Astrocyte (in vitro differentiated cells and primary cell): ENCODE data around the gene TMEM50A.
"Not testable (repeated sequence)": the region's sequence is repeated elsewhere in the genome, so short reads cannot be mapped to it uniquely, and the experiment has no call there.

Source experiments
- EZH2 ChIP-seq: IDR thresholded peaks from 2 replicates; pipeline ENCODE4 v1.6.1; 2012; ENCODE audit warnings: mild to moderate bottlenecking, low read length, inconsistent platforms; ENCODE audit not compliant: insufficient read depth
- TF ChIP-seq, protein P1 (sequence below): IDR thresholded peaks from 2 replicates; pipeline ENCODE4 v1.5.1; 2011; ENCODE audit warnings: low read depth, mild to moderate bottlenecking, inconsistent platforms, low read length, moderate library complexity; ENCODE audit not compliant: insufficient read depth

DNA sequence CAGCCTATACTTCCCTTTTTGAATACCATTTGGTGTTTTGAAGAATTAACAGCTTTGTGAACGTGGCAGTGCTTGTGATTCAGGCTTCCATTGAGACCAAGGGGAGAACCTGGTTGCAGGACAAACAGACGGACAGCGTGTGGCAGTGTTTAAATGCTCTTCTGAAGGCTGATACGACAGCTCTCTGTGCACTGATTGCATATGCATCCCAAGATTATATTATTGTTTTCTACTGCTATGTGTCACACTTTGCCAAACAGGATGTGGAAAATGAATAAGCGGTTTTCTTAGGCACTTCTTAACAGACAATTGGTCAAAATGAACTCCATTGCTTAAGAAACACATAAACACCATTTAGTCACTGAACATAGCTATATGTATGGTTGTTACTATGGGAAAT, 8.2 kb upstream of the TMEM50A start:
- not testable (repeated sequence) for TF ChIP-seq EZH2
- TF ChIP-seq, protein P1, sequence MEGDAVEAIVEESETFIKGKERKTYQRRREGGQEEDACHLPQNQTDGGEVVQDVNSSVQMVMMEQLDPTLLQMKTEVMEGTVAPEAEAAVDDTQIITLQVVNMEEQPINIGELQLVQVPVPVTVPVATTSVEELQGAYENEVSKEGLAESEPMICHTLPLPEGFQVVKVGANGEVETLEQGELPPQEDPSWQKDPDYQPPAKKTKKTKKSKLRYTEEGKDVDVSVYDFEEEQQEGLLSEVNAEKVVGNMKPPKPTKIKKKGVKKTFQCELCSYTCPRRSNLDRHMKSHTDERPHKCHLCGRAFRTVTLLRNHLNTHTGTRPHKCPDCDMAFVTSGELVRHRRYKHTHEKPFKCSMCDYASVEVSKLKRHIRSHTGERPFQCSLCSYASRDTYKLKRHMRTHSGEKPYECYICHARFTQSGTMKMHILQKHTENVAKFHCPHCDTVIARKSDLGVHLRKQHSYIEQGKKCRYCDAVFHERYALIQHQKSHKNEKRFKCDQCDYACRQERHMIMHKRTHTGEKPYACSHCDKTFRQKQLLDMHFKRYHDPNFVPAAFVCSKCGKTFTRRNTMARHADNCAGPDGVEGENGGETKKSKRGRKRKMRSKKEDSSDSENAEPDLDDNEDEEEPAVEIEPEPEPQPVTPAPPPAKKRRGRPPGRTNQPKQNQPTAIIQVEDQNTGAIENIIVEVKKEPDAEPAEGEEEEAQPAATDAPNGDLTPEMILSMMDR: not testable (repeated sequence)
